DMS53 (cell line): ENCODE results near the gene KLHL30.

Experiments
- DNase-seq: peaks from one replicate; lab custom pipeline; 2025; lab: John Stamatoyannopoulos, UW

KLHL30 gene

GRCh38 chr2:238145851-238146250, 7.4 kb downstream of the KLHL30 start:
- peak; percentile 36 for DNase-seq

- DNase-seq, result no peak
These were observed 8.5 kb downstream of the KLHL30 start for GRCh38 chr2:238146884-238147544.

DNA sequence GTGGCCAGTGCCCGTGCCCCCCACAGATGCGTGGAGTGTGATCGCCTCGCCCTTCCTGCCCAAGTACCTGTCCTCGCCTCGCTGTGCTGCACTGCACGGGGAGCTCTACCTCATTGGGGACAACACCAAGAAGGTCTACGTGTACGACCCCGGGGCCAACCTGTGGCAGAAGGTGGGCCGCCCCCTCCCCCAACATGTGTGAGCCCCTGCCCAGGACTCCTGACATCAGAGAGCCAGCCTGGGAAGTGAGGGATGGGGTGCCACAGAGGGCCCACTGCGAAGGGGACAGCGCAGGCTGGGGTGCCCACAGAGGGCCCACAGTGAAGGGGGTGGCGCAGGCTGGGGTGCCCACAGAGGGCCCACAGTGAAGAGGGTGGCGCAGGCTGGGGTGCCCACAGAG, 10.5 kb downstream of the KLHL30 start:
- no peak for DNase-seq

GRCh38 chr2:238149841-238150572, 11.5 kb downstream of the KLHL30 start:
- DNase-seq, result no peak

GRCh38 chr2:238150686-238151085, 12.2 kb downstream of the KLHL30 start:
- DNase-seq, result no peak

GRCh38 chr2:238151205-238151604, 12.7 kb downstream of the KLHL30 start:
- DNase-seq, result no peak

DNA sequence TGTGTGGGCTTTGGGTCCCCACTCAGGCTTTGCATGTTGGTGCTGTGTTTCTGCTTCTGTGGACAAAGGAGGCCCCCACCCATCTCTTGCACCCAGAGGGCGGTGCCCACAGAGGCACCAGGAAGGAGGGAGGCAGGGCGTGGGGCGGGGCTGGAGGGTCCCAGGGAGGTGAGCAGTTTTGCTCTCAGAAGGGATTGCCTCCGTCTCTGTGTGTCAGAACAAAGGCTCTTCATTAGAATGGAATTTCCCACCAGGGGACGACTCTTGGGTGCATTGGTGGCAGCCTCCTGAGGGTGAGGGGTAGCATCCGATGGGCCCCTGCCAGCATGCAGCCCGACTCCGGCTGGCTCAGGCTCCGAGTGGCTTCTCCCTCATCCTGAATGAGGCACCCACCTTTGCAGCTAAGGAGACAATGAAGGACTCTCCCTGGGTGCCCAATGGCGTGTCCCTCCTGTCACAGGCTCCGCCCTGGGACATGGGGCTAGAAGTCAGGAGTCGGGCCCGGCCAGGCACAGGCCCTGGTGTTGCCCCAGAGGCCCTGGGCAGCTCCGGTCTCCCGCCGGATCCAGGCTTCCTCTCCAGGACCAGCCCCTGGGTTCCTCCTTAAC, 13.3 kb downstream of the KLHL30 start:
- no peak for DNase-seq

DNA sequence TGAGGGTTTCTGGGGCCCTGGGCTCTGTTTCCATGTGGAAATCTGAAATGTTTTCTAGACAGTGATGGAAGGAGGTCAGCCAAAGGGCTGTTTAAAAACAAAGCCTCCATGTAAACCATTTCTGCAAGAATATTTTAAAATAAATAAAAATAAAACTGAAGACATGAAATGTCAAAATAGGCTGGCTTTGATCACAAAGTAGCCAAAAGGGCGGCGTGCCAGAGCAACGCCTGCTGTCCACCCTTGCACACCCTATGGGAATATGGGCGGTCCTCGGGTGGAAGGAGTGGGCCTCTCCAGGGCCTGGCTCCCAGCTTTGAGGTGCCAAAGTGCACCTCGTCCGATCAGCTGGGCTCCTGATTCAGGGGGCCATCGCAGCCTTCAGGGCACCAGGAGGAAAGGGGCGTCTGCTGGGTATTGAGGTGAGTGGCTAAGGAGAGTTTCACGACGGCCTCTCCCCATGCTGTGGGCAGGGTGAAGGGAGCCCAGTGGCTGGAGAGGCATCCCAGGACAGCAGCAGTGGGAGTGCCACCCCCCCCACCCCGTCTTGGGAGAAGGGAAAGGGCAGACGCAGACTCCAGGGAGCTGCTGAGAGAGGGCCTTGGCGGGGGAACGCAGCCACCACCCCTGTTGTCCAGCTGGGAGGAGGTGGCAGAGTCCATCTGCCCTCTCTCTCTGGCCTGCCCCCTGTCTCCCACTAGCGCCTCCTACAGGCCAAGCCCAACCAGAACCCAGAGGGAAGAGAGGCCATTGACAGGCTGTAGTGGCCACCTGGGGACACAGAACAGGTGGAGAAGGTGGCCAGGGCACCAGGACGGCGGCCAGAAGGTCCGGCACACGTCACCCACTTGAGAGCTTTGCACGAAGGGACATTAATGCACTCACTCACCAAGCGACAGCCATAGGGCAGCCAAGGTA, 14.6 kb downstream of the KLHL30 start:
- no peak for DNase-seq

DNA sequence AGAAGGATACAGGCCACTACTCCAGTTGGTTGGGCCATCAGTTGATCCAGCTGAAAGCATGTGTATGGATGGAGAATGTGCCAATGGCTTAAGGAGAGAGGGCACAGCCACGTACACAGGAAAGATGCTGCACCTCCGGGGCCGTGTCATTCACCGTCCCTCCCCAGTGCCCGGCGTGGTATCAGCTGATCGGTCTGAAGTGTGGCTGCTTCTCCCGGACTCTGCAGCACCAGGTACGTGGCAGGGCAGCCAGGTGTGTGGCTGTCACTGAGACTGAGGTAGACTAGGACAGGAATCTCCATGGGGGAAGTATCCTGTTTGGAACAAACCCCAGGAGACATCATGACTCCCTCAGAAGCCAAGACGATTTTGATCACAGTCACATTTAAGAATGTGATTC, 16.1 kb downstream of the KLHL30 start:
- DNase-seq, result no peak

- peak; percentile 80 for DNase-seq
These were observed 16.7 kb downstream of the KLHL30 start for GRCh38 chr2:238155051-238155760.

GRCh38 chr2:238155761-238156694, 17.6 kb downstream of the KLHL30 start:
- peak; percentile 38 for DNase-seq

DNA sequence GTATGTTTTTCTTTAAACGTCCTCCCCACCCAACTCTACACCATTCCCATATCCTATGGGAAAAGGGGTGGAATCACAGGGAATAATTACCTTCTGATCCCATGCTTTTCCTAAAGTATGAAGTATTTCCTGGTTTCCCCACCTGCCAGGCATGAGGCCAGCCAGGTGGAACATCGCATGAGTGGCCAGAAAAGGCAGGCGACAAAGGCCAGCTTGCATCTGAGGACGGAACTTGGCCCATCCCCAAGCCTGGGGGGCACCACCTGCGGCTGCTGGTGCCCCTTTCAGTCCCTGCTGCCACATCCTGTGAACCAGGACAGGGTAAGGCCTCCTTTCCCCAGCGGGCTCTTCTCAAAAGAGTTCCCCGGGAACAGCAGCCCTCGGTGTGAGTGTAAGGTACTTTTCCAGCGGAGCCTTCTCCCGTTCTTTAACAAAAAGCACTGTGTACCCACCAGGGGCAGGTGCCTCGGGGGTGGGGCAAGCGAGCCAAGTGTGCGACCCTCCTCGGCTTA, 19.1 kb downstream of the KLHL30 start:
- DNase-seq, result peak; percentile 81

DNA sequence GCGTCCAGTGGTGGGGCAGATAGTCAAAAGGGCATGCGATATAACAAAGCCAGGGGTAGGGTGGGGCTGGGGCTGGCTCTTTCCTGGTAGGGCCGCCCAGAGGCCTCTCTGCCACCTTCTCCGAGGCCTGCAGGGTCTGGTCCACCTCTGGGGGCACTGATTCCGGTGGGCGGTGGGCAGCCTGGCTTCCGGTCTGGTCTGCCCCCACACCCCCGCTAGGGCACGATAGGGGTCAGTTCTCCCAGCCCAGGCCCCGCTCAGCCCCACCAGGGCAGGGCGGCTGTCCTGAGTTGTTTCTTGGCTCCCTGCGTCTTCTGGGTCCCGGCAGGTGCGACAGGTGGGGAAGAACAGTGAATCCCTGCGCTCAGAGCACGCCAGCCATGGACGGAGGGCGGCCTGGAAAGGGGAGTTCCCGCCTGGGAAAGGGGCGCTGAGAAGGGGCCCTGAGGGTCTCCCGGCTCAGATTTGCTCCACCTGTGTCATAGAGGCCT, 19.6 kb downstream of the KLHL30 start:
- peak; percentile 67 for DNase-seq

- DNase-seq, result peak; percentile 81
These were observed 20.1 kb downstream of the KLHL30 start, which contains the start of gene ERFE for GRCh38 chr2:238158509-238159070. ERFE (plus strand) TSS chr2:238158970; CDS start chr2:238159008, 38 bp downstream.

DNA sequence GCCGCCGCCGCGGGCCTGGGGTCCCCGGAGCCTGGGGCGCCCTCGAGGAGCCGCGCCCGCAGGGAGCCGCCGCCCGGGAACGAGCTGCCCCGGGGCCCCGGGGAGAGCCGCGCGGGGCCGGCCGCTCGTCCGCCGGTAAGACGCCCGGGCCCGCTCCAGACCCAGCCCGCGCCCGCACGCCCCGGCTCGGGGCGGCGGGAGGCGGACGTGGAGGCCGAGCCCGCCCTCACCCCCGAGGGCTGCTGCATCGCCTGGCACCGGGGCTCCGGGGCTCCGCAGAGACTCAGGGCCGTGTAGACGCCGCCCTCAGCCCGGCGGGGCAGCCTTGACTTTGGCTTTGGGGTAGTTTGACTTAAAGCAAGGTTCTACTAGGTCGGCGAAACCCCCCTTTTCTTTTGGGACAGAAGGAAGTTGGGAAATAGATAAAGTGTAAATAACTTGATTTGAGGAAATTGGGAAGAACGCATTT, 20.6 kb downstream of the KLHL30 start:
- peak; percentile 70 for DNase-seq

- DNase-seq, result no peak
These were observed 21.3 kb downstream of the KLHL30 start for GRCh38 chr2:238159661-238160205.

DNA sequence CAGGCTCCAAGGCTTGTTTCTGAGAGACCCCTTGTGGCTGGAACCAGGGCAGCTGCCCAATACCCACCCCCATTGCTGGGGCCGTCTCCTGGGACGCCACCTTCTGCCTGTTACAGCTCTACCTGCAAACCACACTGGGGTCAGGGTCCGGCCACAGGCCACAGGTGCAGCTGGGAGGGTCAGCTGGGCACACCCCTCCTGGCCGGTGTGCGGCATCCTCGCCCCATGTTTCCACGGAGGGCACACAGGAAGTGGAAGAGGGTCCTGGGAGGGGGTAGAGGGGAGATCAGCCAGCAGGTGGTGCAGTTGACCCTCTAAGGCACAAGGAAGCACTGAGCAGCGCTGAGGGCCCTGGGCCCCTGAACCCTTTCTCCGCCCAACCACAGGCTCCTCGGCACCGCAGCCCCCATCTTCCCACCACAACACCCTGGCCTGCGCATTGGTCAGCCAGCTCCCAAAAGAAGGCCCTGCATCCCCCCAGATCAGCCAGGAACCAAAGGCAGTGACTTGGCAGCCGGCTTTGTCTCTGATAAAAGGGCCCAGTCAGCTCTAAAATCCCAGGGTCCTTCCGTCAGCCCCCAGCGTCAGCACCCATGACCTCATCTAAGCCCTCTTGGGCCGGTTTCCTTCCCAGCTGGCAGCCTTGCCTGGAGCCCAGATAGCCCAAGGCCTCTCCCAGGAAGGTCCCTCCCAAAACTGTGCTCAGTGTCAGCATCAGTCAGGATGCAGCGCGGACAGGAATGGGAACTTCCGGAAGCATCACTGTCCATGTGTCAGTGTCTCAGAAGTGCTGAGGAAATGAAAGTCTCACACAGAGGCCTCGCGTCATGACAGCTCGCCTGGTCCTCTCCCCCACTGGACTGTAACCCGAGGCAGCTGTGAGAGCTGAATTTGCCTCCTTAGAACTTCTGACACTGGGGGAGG, 22.0 kb downstream of the KLHL30 start:
- no peak for DNase-seq
